GM19240 (cell line): ENCODE data around the gene SVEP1.
"Not testable (repeated sequence)": the region's sequence is repeated elsewhere in the genome, so short reads cannot be mapped to it uniquely, and the experiment has no call there.

Experiments used
- DNase-seq: peaks from one replicate; pipeline ENCODE4 v3.0.0; 2011; ENCODE audit warnings: low spot score; ENCODE audit not compliant: insufficient read length

SVEP1 gene

DNA sequence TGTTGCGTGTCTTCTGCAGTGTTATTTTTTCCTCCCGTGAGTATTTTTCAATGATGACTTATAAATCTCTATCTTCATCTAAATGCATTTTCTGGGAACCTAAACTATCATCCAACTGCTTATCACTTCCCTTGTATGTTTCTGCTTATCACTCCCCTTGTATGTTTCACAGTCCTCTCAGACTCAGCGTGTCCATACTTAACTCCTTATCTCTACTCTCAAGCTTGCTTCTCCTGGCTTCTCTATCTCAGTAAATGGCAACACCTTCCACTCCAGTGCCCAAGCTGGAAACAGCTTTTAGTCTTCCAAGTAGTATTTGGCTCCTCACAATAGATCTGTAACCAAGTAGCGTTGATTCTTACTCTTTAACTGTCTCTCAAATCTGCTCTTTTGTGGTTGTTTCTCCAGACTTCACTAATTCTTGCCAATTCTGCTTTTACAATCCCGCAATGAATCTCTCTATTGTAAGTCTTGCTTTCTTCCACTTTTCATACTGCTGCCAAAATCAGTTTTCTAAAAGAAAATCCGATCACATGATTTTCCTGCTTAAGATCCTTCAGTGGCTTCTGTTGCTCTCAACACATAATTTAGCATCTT, 208.0 kb downstream of the SVEP1 start:
- DNase-seq: no peak

- DNase-seq: no peak
Observed at GRCh38 chr9:110370315-110370714, 209.2 kb downstream of the SVEP1 start.

GRCh38 chr9:110364451-110364850, 215.1 kb downstream of the SVEP1 start:
- no peak for DNase-seq

GRCh38 chr9:110358992-110359391, 220.5 kb downstream of the SVEP1 start:
- DNase-seq: not testable (repeated sequence)

DNA sequence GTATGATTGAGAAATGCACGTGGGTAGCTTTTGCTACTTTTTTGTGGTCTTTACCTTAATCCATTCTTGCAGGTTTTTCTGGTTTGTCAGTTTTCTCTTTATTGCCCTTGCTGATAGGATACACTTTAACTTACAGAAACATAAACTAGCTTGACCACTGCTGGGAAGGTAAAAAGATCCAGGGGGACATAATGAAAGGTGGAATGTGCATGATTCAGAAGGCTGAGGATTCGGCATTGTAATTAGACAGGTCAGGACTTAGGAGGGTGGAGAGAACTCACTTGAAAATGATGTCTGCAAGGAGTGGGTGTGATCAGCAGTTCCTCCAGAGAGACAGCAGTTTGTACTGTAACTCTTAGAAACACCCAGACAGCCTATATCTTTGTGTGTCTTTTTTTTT, 222.0 kb downstream of the SVEP1 start:
- DNase-seq: no peak

DNA sequence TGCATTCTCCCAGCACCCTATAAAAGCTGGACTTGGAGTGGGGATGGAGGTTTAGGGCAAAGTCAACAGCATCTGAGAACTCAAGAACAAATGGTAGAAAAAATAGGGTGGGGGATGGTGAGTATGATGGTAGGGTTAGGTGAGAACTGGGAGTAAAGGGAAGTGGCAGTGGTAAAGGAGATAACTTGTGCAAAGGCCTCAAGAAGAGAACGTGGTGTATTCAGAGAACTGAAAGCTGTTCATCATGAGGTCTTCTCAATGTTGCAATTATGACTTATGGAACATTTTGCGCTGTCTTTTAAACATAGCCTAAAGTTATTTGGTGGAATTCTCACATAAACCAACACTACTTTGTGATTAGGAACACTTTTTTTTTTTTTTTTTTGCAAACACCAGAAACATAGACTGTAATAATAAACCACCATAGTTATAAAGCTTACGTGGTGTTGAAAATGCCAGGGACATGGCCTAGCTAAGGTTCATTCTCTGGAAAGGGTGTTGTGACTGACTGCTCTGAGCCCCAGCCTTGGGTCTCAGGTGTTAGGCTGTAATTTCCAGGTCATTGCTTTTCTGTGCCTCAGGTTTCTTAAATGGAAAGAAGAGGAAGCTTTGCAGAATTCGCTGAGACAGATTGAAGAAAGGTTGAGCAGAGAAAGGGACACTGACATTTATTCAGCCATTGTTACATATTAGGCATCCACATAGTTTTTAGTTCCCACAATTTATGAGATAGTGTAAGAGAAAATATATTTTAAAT, 222.7 kb downstream of the SVEP1 start:
- no peak for DNase-seq

DNA sequence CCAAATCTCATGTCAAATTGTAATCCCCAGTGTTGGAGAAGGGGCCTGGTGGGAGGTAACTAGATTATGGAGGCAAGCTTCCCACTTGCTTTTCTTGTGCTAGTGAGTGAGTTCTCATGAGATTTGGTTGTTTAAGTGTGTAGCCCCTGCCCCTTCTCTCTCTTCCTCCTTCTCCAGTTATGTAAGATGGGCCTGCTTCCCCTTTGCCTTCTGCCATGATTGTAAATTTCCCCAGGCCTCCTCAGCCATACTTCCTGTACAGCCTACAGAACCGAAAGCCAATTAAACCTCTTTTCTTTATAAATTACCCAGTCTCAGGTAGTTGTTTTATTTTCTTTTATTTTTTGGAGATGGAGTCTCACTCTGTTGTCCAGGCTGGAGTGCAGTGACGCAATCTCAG, 223.6 kb downstream of the SVEP1 start:
- DNase-seq: no peak

GRCh38 chr9:110351009-110351467, 228.5 kb downstream of the SVEP1 start:
- no peak for DNase-seq

GRCh38 chr9:110346325-110346724, 233.2 kb downstream of the SVEP1 start:
- DNase-seq: no peak

GRCh38 chr9:110344821-110345220, 234.7 kb downstream of the SVEP1 start:
- DNase-seq: no peak

- DNase-seq: no peak
Observed at GRCh38 chr9:110343551-110343950, 236.0 kb downstream of the SVEP1 start.

DNA sequence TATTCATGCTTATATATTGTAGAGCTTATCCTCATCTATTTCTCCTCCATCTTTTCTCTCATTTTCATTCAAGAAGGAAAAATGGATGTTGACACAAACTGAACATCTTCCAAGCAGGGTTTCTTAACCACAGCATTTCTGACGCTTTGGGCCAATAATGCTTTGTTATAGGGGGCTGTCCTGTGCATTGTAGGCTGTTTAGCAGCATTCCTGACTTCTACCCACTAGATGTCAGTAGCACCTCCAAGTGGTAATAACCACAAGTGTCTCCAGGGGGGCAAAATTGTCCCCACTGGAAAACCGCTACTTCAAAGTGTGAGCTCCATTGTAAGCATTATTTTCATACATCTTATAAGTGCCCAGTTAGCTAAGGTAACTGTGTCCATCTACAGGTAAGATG, 239.2 kb downstream of the SVEP1 start:
- DNase-seq: no peak

- DNase-seq: no peak
Observed at GRCh38 chr9:110338143-110338542, 241.4 kb downstream of the SVEP1 start.

- DNase-seq: no peak
Observed at GRCh38 chr9:110337727-110338126, 241.8 kb downstream of the SVEP1 start, which contains the start of gene TXNDC8. TSS of gene TXNDC8 (minus strand) at chr9:110337863.

- no peak for DNase-seq
Observed at GRCh38 chr9:110336363-110336762, 243.2 kb downstream of the SVEP1 start.

DNA sequence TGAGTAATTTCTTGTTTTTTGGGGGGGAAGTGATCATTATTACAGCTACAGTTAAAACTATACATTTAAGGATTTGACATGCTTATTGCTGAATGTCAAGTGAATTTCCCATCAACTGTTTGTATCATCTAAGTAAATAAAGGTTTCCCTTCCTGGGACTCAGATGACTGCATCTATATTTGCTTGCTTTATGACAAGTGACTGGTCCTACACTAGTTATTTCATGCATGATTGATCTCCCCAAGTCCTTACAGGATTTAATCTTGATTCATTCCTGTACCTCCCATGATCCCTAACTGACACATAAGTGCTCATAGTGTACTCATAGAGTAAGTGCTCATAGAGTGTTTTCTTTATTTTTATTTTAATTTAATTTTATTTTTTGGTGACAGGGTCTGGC, 244.7 kb downstream of the SVEP1 start:
- DNase-seq: no peak

GRCh38 chr9:110334183-110334582, 245.4 kb downstream of the SVEP1 start:
- no peak for DNase-seq

- no peak for DNase-seq
Observed at GRCh38 chr9:110332766-110333165, 246.8 kb downstream of the SVEP1 start.

GRCh38 chr9:110330484-110331105, 248.9 kb downstream of the SVEP1 start:
- no peak for DNase-seq

DNA sequence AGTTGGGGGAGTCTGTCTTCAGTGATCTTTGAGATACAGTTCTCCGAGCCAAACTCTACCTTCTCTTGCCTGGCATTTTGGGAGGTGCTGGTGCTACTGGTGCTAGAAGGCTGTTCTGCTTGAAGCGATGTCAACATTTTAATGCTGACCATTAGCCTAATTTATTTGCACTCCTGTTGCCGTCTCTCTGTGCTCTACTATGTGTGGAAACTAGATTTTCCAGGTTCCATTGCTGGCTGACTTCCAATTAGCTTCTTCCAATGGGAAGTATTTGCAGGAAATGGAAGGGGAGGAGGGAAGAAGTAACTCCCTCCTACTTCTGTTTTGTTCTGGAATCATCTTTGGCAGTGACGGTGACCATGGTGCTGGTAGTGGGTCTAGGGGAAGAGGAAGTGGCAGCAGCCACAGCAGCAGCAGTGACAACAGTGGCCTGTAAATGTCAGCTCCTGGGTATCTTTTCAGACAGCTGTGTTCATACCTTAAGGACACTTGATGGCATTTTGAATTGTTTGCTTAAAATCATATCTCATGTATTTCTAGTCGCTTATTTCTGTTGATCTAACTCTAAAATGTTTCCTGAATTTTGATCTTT, 249.8 kb downstream of the SVEP1 start:
- no peak for DNase-seq

- no peak for DNase-seq
Observed at GRCh38 chr9:110328763-110329162, 250.8 kb downstream of the SVEP1 start.

- no peak for DNase-seq
Observed at GRCh38 chr9:110327716-110328115, 251.8 kb downstream of the SVEP1 start.
